HL-60 (cell line): ENCODE measurements around the gene PHLDB2.

Experiments
- POLR2AphosphoS5 ChIP-seq: IDR thresholded peaks from 2 replicates; pipeline ENCODE4 v1.6.1; 2012; ENCODE audit warnings: low read depth
- TF ChIP-seq, protein P1 (sequence below): IDR thresholded peaks from one replicate; pipeline ENCODE4 v1.5.1; 2011; ENCODE audit warnings: low read length, control low read depth, inconsistent platforms; ENCODE audit not compliant: insufficient read depth

DNA sequence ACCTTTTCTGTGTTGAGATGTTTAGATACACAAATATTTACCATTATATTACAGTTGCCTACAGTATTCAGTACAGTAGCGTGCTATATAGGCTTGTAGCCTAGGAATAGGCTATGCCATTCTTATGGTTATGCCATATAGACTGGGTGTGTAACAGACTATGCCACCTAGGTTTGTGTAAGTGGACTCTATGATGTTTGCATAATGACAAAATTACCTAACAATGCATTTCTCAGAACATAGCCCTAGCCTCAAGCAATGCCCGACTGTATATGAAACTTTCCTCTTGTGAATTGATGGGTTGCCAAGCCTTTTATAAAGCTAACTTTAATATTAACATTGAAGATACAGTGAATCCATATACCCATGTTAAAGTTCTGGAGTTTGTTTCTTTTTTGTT lies 10.3 kb upstream of the PHLDB2 start:
- TF ChIP-seq, protein P1, sequence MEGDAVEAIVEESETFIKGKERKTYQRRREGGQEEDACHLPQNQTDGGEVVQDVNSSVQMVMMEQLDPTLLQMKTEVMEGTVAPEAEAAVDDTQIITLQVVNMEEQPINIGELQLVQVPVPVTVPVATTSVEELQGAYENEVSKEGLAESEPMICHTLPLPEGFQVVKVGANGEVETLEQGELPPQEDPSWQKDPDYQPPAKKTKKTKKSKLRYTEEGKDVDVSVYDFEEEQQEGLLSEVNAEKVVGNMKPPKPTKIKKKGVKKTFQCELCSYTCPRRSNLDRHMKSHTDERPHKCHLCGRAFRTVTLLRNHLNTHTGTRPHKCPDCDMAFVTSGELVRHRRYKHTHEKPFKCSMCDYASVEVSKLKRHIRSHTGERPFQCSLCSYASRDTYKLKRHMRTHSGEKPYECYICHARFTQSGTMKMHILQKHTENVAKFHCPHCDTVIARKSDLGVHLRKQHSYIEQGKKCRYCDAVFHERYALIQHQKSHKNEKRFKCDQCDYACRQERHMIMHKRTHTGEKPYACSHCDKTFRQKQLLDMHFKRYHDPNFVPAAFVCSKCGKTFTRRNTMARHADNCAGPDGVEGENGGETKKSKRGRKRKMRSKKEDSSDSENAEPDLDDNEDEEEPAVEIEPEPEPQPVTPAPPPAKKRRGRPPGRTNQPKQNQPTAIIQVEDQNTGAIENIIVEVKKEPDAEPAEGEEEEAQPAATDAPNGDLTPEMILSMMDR, result no peak
- no peak for TF ChIP-seq POLR2AphosphoS5
